GM23248 (cell line): ENCODE measurements around the gene LIFR.

Experiments used
- EZH2 ChIP-seq: fragments of 200-600 bp; sonication (generic); IDR thresholded peaks from 2 replicates; pipeline ENCODE4 v1.6.1; 2018; ENCODE audit warnings: antibody characterized with exemption, mild to moderate bottlenecking; ENCODE audit not compliant: insufficient read depth, poor library complexity, severe bottlenecking
- EZH2phosphoT487 ChIP-seq: fragments of 200-600 bp; sonication (generic); IDR thresholded peaks from 2 replicates; pipeline ENCODE4 v1.6.1; 2018; ENCODE audit warnings: antibody characterized with exemption, moderate library complexity, mild to moderate bottlenecking, low read depth; ENCODE audit not compliant: insufficient read depth

GRCh38 chr5:38573521-38573920, 17.1 kb upstream of the LIFR start:
- TF ChIP-seq EZH2 = no peak
- TF ChIP-seq EZH2phosphoT487 = no peak
